Measurements from ENCODE around the gene PRR20G.

The PRR20G gene

GRCh38 chr3:127287840-127288239 is at the start of gene PRR20G:
TSS of gene PRR20G (minus strand) at chr3:127288046. CDS start at chr3:127287365, 681 bp downstream.
- DNase-seq (ENCODE audit: extremely low read depth, low read depth): no peak
- H3K4me3 ChIP-seq (replicated peaks; ENCODE audit: low read depth, low read length): no peak within 1 kb of the TSS
- TF ChIP-seq CTCF (IDR thresholded peaks at IDR 0.05; ENCODE audit: low read depth, low read length, missing control alignments): no peak

GRCh38 chr3:127337001-127337400 is 49.2 kb upstream of the PRR20G start:
- no peak for TF ChIP-seq CTCF (IDR thresholded peaks at IDR 0.05; ENCODE audit: low read depth, low read length, missing control alignments)
- no peak overlapping the region for H3K4me3 ChIP-seq (replicated peaks; ENCODE audit: low read depth, low read length)
- DNase-seq (ENCODE audit: extremely low read depth, low read depth): no peak

- no peak for TF ChIP-seq CTCF (IDR thresholded peaks at IDR 0.05; ENCODE audit: low read depth, low read length, missing control alignments)
- DNase-seq (ENCODE audit: extremely low read depth, low read depth): no peak
- H3K4me3 ChIP-seq (replicated peaks; ENCODE audit: low read depth, low read length): no peak overlapping the region
Observed at GRCh38 chr3:127336101-127336500, 48.3 kb upstream of the PRR20G start.

- TF ChIP-seq CTCF (IDR thresholded peaks at IDR 0.05; ENCODE audit: low read depth, low read length, missing control alignments): no peak
- no peak for DNase-seq (ENCODE audit: extremely low read depth, low read depth)
- no peak overlapping the region for H3K4me3 ChIP-seq (replicated peaks; ENCODE audit: low read depth, low read length)
Observed at GRCh38 chr3:127330385-127330784, 42.5 kb upstream of the PRR20G start.

- no peak for DNase-seq (ENCODE audit: extremely low read depth, low read depth)
- no peak for TF ChIP-seq CTCF (IDR thresholded peaks at IDR 0.05; ENCODE audit: low read depth, low read length, missing control alignments)
- H3K4me3 ChIP-seq (replicated peaks; ENCODE audit: low read depth, low read length): no peak overlapping the region
Observed at GRCh38 chr3:127329631-127330285, 41.9 kb upstream of the PRR20G start.

- DNase-seq (ENCODE audit: extremely low read depth, low read depth): no peak
- TF ChIP-seq CTCF (IDR thresholded peaks at IDR 0.05; ENCODE audit: low read depth, low read length, missing control alignments): no peak
- H3K4me3 ChIP-seq (replicated peaks; ENCODE audit: low read depth, low read length): no peak overlapping the region
Observed at GRCh38 chr3:127328421-127328820, 40.6 kb upstream of the PRR20G start.

- DNase-seq (ENCODE audit: extremely low read depth, low read depth): no peak
- TF ChIP-seq CTCF (IDR thresholded peaks at IDR 0.05; ENCODE audit: low read depth, low read length, missing control alignments): no peak
- no peak overlapping the region for H3K4me3 ChIP-seq (replicated peaks; ENCODE audit: low read depth, low read length)
Observed at GRCh38 chr3:127326341-127326740, 38.5 kb upstream of the PRR20G start.
